Body of pancreas (tissue), 4 donors: ENCODE measurements around the gene TEX264. TPM values are rescaled to one million over a fixed set of nuclear protein-coding genes. Genes with fewer than 3 reads are reported as not detected.

Experiments used
- ATAC-seq: fragments of 150-250 bp; one replicate; pipeline ENCODE4 v1.9.1; 2016
- DNase-seq, 4 donors: peaks; one replicate each; pipeline ENCODE4 v3.0.0-alpha.2; 2019
- H3K27ac ChIP-seq, 4 donors: fragments of 200-600 bp; sonication (generic); 1 replicate in 3 of 4; 2 replicates in 1 of 4; pipeline versions ENCODE4 v1.5.1 to v1.6.1; 2016 to 2019; ENCODE audit warnings: mild to moderate bottlenecking in 1 of 4, mixed read lengths in 1 of 4, moderate library complexity in 1 of 4
- H3K27me3 ChIP-seq, 2 donors: fragments of 200-600 bp; sonication (generic); one replicate each; pipeline ENCODE4 v1.6.0; 2016; ENCODE audit warnings: mild to moderate bottlenecking in 1 of 2
- H3K36me3 ChIP-seq, 2 donors: fragments of 200-600 bp; sonication (generic); replicated peaks in 1 of 2; 2 replicates each; pipeline ENCODE4 v1.5.1; 2016; ENCODE audit warnings: low read depth in 2 of 2; ENCODE audit not compliant: insufficient read depth in 1 of 2
- H3K4me1 ChIP-seq: fragments of 200-600 bp; sonication (generic); one replicate; pipeline ENCODE4 v1.6.0; 2016
- H3K4me3 ChIP-seq, 2 donors: fragments of 200-600 bp; sonication (generic); 1 replicate in 1 of 2; 2 replicates in 1 of 2; pipeline ENCODE4 v1.5.1; 2016 to 2019
- H3K9me3 ChIP-seq, 3 donors: fragments of 200-600 bp; sonication (generic); 1 replicate in 2 of 3; 2 replicates in 1 of 3; pipeline ENCODE4 v1.5.1; 2016
- POLR2A ChIP-seq, 3 donors: fragments of 450-650 bp; IDR thresholded peaks; one replicate each; pipeline ENCODE4 v1.6.1; 2016; ENCODE audit warnings: antibody characterized with exemption in 3 of 3, mild to moderate bottlenecking in 2 of 3
- WGBS, 2 donors: methylation state at CpG; one replicate each; pipeline ENCODE4 v1.1.5; 2017; 5-methylcytosine and 5-hydroxymethylcytosine counted together
- intact Hi-C: fragments of 100-400 bp; cut with DNase I; formaldehyde crosslinking; loops from one replicate; pipeline ENCODE4 v1.15.1; 2023
- total RNA-seq, 2 donors: library from RNA; depleted of rRNA; stranded (reverse); fragments of >200 nt; gene quantifications; one replicate each; pipeline ENCODE4 v1.1.0, GENCODE V29; 2016
- TF ChIP-seq, protein P1 (sequence below), 7 experiments: fragments of 450-650 bp in 4 of 7; fragments of 200-600 bp in 3 of 7; sonication (generic) in 3 of 7; IDR thresholded peaks; one replicate each; pipeline ENCODE4 v1.5.1; 2016 to 2019; ENCODE audit warnings: antibody characterized with exemption in 7 of 7

Gene TEX264
- total RNA-seq, 2 donors from 2014 or later = 41.2 to 44.1 TPM

DNA sequence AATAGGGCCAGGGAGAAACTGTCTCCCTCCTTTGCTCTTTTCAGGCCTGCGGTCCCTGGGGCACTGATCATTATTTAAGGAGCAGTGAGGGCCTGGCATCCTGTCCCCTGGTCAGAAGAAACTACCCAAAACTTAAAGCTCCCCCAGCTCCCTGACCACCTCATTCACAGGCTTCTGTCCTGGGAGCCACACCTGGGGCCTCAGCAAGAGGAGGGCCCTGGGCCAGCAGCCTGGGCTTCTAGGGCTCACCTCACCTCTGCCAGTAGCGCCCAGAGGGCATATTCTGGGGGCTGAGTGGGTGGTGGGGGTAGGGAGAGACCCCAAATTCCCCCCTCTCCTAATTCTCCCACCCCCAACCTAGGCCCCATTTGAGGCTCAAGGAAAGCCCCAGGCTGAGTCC lies 31.1 kb downstream of the TEX264 start:
- Histone ChIP-seq H3K4me1 (peaks cover 3% of the 10 kb centered on the region), H3K27ac (no peak overlapping the region), H3K27me3 (no peaks in the 10 kb centered on the region), H3K9me3 (no peaks in the 10 kb centered on the region), H3K36me3 (peaks cover 4 to 7% of the 10 kb centered on the region in 2 donors), H3K4me3 (no peak overlapping the region)
- 90 to 100% methylated on average over 1 to 2 of the region's 2 CpGs for WGBS, 2 donors
- DNase-seq (no peak), ATAC-seq (no peak)
- intact Hi-C loops = no loop called here
- no peak for TF ChIP-seq POLR2A (IDR thresholded peaks at IDR 0.05)
- TF ChIP-seq, protein P1, sequence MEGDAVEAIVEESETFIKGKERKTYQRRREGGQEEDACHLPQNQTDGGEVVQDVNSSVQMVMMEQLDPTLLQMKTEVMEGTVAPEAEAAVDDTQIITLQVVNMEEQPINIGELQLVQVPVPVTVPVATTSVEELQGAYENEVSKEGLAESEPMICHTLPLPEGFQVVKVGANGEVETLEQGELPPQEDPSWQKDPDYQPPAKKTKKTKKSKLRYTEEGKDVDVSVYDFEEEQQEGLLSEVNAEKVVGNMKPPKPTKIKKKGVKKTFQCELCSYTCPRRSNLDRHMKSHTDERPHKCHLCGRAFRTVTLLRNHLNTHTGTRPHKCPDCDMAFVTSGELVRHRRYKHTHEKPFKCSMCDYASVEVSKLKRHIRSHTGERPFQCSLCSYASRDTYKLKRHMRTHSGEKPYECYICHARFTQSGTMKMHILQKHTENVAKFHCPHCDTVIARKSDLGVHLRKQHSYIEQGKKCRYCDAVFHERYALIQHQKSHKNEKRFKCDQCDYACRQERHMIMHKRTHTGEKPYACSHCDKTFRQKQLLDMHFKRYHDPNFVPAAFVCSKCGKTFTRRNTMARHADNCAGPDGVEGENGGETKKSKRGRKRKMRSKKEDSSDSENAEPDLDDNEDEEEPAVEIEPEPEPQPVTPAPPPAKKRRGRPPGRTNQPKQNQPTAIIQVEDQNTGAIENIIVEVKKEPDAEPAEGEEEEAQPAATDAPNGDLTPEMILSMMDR (IDR thresholded peaks at IDR 0.05) = no peak

DNA sequence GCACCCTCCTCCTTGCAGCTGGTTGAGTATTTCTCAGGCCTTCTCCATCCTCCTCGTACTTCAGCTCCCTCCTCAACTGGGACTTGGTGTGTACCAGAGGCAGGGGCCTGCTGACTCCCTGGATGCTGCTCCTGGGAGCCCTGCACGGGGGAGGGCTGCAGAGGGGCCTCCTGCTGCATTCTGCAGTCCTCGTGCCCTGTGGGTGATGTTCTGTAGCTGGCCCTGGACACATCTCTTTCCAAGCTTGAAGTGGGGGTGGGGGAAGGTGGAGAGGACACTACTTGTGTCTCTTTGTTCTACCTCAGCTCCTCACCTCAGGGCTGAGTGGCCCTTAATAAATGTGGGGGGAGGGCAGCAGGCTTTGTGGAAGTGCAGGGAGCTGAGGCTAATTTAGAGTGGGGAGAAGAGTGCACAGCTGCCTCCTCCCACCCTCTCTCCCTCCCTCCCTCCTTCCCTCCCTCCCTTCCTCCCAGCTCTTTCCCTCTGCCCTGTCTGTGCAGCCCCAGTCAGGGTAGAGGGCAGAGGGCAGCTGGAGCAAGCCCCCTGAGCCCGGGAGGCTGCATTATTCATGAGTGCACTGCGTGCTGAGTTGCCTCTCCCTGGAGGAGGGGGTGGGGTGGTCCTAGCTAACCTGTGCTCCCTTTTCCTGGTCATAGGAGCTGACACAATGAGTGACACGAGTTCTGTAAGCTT lies 32.2 kb downstream of the TEX264 start:
- Histone ChIP-seq H3K4me1 (peaks cover 6% of the 10 kb centered on the region), H3K27me3 (no peaks in the 10 kb centered on the region), H3K27ac (no peak overlapping the region), H3K4me3 (no peak overlapping the region), H3K36me3 (peaks cover 4 to 7% of the 10 kb centered on the region in 2 donors), H3K9me3 (no peaks in the 10 kb centered on the region)
- 67 to 79% methylated on average over 5 to 6 of the region's 6 CpGs for WGBS, 2 donors
- DNase-seq (no peak), ATAC-seq (no peak)
- intact Hi-C loops = no loop called here
- no peak for TF ChIP-seq POLR2A (IDR thresholded peaks at IDR 0.05)
- TF ChIP-seq, protein P1 (IDR thresholded peaks at IDR 0.05) = no peak

DNA sequence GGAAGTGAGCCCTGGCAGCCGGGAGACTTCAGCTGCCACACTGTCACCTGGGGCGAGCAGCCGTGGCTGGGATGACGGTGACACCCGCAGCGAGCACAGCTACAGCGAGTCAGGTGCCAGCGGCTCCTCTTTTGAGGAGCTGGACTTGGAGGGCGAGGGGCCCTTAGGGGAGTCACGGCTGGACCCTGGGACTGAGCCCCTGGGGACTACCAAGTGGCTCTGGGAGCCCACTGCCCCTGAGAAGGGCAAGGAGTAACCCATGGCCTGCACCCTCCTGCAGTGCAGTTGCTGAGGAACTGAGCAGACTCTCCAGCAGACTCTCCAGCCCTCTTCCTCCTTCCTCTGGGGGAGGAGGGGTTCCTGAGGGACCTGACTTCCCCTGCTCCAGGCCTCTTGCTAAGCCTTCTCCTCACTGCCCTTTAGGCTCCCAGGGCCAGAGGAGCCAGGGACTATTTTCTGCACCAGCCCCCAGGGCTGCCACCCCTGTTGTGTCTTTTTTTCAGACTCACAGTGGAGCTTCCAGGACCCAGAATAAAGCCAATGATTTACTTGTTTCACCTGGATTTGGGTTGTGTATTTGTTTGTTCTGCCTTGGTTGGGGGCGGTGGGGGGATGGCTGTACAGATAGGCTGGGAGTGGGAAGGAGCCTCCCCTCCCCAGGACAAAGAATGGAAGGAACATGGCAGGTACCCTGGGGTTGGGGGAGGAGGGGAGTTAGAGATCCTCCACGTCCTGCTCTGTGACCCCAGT lies 32.9 kb downstream of the TEX264 start:
- DNase-seq (peak in 1 of 4 donors; percentile 7), ATAC-seq (no peak)
- H3K27me3 ChIP-seq = no peaks in the 10 kb centered on the region
- no peaks in the 10 kb centered on the region for H3K9me3 ChIP-seq
- H3K4me1 ChIP-seq = peaks cover 6% of the 10 kb centered on the region
- H3K27ac ChIP-seq = no peak overlapping the region
- intact Hi-C loops = no loop called here
- 79% methylated on average over 12 of the region's 12 CpGs; no CpG with 5 or more reads in 1 of the 2 donors for WGBS, 2 donors
- H3K4me3 ChIP-seq = no peak overlapping the region
- no peak for TF ChIP-seq POLR2A (IDR thresholded peaks at IDR 0.05)
- TF ChIP-seq, protein P1 (IDR thresholded peaks at IDR 0.05) = no peak
- H3K36me3 ChIP-seq = peaks cover 4 to 7% of the 10 kb centered on the region in 2 donors

DNA sequence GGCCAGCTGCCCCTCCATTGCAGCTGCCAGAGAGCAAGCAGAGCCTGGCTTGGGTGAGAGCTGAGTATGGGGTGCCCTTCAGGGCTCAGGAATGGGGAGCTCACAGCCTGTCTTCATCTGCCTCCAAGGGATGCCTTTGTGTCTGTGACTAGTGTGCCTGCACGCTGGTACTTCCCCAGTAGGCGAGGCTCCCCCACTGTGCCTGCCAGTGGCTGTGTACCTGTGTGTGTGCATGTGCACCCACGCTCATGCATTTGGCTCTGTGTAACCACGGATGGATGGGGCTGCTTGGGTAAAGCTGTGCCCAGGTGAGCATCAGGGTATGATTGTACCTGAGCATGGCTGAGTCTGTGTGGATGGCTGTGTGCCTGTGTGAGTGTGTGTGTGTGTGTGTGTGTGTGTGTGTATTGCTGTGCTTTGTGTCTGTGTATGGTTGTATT lies 33.5 kb downstream of the TEX264 start:
- ATAC-seq (no peak), DNase-seq (peak in 1 of 4 donors; percentile 3)
- intact Hi-C loops = no loop called here
- Histone ChIP-seq H3K27me3 (no peaks in the 10 kb centered on the region), H3K9me3 (no peaks in the 10 kb centered on the region), H3K27ac (no peak overlapping the region), H3K4me1 (peaks cover 6% of the 10 kb centered on the region), H3K4me3 (no peak overlapping the region), H3K36me3 (peaks cover 4 to 7% of the 10 kb centered on the region in 2 donors)
- WGBS, 2 donors = 90 to 95% methylated on average over 4 of the region's 4 CpGs
- no peak for TF ChIP-seq POLR2A (IDR thresholded peaks at IDR 0.05)
- TF ChIP-seq, protein P1 (IDR thresholded peaks at IDR 0.05) = no peak
